ENCODE results near the gene SHROOM2. TPM values are rescaled to one million over a fixed set of nuclear protein-coding genes. Genes with fewer than 3 reads are reported as not detected.

Gene SHROOM2
- total RNA-seq, 1 experiment from 2014 or later = 5.3 TPM

- ChIA-PET RAD21 (ENCODE audit: low non-redundant PET in 1 of 2, low total read pairs in 2 of 2, uncharacterized antibody in 2 of 2, unreplicated experiment in 2 of 2) (no interaction called here), CTCF (no interaction called here), POLR2A (no interaction called here)
- H3K27me3 ChIP-seq (ENCODE audit: insufficient read depth, low read length) = no peaks in the 10 kb centered on the region
- H3K79me2 ChIP-seq (ENCODE audit: insufficient read depth, low read length) = no peaks in the 10 kb centered on the region
- H3K27ac ChIP-seq (ENCODE audit: low read depth, low read length) = no peak overlapping the region
- intact Hi-C loops (cut with micrococcal nuclease) = loop anchor here (10.0 kb wide), 1 partner anchor 106 kb away; no protein-coding TSS in a partner anchor
- no peak overlapping the region for H3K4me3 ChIP-seq (replicated peaks in 1 of 2; ENCODE audit: low read depth in 1 of 2, low read length in 2 of 2)
- BruUV-seq (replicated peaks) = no TSS peak
- no peaks in the 10 kb centered on the region for H3K9me2 ChIP-seq (ENCODE audit: insufficient read depth)
- H3K9ac ChIP-seq (ENCODE audit: low read length) = no peak overlapping the region
- DNase-seq (ENCODE audit: low read depth, low spot score) (no peak), ATAC-seq (no peak)
- H4K20me1 ChIP-seq (ENCODE audit: insufficient read depth) = no peaks in the 10 kb centered on the region
- peaks cover 19 to 44% of the 10 kb centered on the region in 2 experiments for H3K4me1 ChIP-seq (ENCODE audit: control insufficient read depth in 1 of 2, insufficient read depth in 2 of 2, low read length in 2 of 2)
- TF ChIP-seq ZNF274 (IDR thresholded peaks at IDR 0.05; ENCODE audit: low read depth, low read length) (no peak), EGR1 (IDR thresholded peaks at IDR 0.05; ENCODE audit: low read depth) (no peak), ELF1 (IDR thresholded peaks at IDR 0.05; ENCODE audit: borderline replicate concordance, low read depth) (no peak), REST (IDR thresholded peaks at IDR 0.05; ENCODE audit: low read depth) (no peak), EZH2phosphoT487 (IDR thresholded peaks at IDR 0.05; ENCODE audit: borderline replicate concordance) (no peak), ZBTB33 (IDR thresholded peaks at IDR 0.05; ENCODE audit: extremely low read depth, insufficient replicate concordance, low read length) (no peak), FOSL1 (IDR thresholded peaks at IDR 0.05; ENCODE audit: low read depth) (no peak), TCF7L2 (IDR thresholded peaks at IDR 0.05; ENCODE audit: borderline replicate concordance, extremely low read depth, insufficient read depth, insufficient read length) (no peak), POLR2AphosphoS5 (IDR thresholded peaks at IDR 0.05; ENCODE audit: low read depth, low read length) (no peak), SP1 (IDR thresholded peaks at IDR 0.05; ENCODE audit: low read depth) (no peak), ATF3 (IDR thresholded peaks at IDR 0.05) (no peak), EZH2 (IDR thresholded peaks at IDR 0.05) (no peak), RAD21 (IDR thresholded peaks at IDR 0.05; ENCODE audit: low read depth) (no peak), SRF (IDR thresholded peaks at IDR 0.05; ENCODE audit: low read depth) (no peak)
- no peak overlapping the region for H2AFZ ChIP-seq (ENCODE audit: low read depth, low read length, poor library complexity, severe bottlenecking)
- no peaks in the 10 kb centered on the region for H3K9me3 ChIP-seq (ENCODE audit: control insufficient read depth in 1 of 2, insufficient read depth in 1 of 2, low read depth in 1 of 2, low read length in 2 of 2)
- no peak overlapping the region for H3K4me2 ChIP-seq (ENCODE audit: low read length)
- no peaks in the 10 kb centered on the region for H3K36me3 ChIP-seq (ENCODE audit: control insufficient read depth in 1 of 2, insufficient read depth in 2 of 2, low read length in 2 of 2)
Observed at GRCh38 chrX:9909254-9909653, 123.0 kb downstream of the SHROOM2 start.

Measured in HCT116 (cell line).